B cell (primary cell): ENCODE measurements around the gene ADAR. TPM values are rescaled to one million over a fixed set of nuclear protein-coding genes. Genes with fewer than 3 reads are reported as not detected.

ENCODE experiments used
- ATAC-seq: fragments of 200-7000 bp; cut with Tn5 transposase; one replicate; pipeline ENCODE4 v1.10.0; 2021; ENCODE audit warnings: low read depth, mild to moderate bottlenecking, moderate number of reproducible peaks, moderate library complexity
- CTCF ChIA-PET: fragments of 350-600 bp; sonication (Branson Sonifier 250); formaldehyde crosslinking; loops from one replicate; lab custom pipeline; 2021; ENCODE audit warnings: antibody characterized with exemption, inconsistent platforms; lab: Charles Lee
- POLR2A ChIA-PET: fragments of 350-600 bp; sonication (Branson Sonifier 250); formaldehyde crosslinking; loops from one replicate; lab custom pipeline; 2021; ENCODE audit warnings: antibody characterized with exemption; lab: Charles Lee
- DNase-seq: peaks from one replicate; pipeline ENCODE4 v3.0.0; 2013
- H2AFZ ChIP-seq: 2 replicates; pipeline ENCODE4 v1.6.1; 2012; ENCODE audit warnings: mild to moderate bottlenecking, low read depth, low read length; ENCODE audit not compliant: insufficient read depth, poor library complexity, severe bottlenecking
- H3K27ac ChIP-seq, 2 donors: 1 replicate in 1 of 2; 2 replicates in 1 of 2; pipeline ENCODE4 v1.5.1; 2012 to 2013; ENCODE audit warnings: low read length in 2 of 2, mild to moderate bottlenecking in 2 of 2, moderate library complexity in 1 of 2
- H3K27me3 ChIP-seq, 4 experiments: fragments of 200-600 bp in 1 of 4; sonication (generic) in 1 of 4; replicated peaks in 1 of 4; 1 replicate in 2 of 4; 2 replicates in 2 of 4; pipeline versions ENCODE4 v1.6.1 to v1.7.0; 2013 to 2016; ENCODE audit warnings: low read length in 3 of 4, mild to moderate bottlenecking in 2 of 4, mixed read lengths in 1 of 4, moderate library complexity in 1 of 4; ENCODE audit not compliant: insufficient read depth in 4 of 4, control insufficient read depth in 3 of 4; ENCODE audit errors: control extremely low read depth in 1 of 4
- H3K36me3 ChIP-seq, 2 experiments: replicated peaks in 1 of 2; 1 replicate in 1 of 2; 2 replicates in 1 of 2; pipeline versions ENCODE4 v1.6.1 to v1.7.1; 2013; ENCODE audit warnings: low read length in 1 of 2; ENCODE audit not compliant: insufficient read depth in 2 of 2, control insufficient read depth in 1 of 2; ENCODE audit errors: control extremely low read depth in 1 of 2, extremely low read depth in 1 of 2
- H3K4me1 ChIP-seq, 2 donors: fragments of 200-600 bp in 1 of 2; sonication (generic) in 1 of 2; 1 replicate in 1 of 2; 2 replicates in 1 of 2; pipeline versions ENCODE4 v1.5.1 to v1.6.1; 2013 to 2017; ENCODE audit warnings: low read length in 2 of 2; ENCODE audit not compliant: control insufficient read depth in 2 of 2, insufficient read depth in 2 of 2
- H3K4me2 ChIP-seq: replicated peaks from 2 replicates; pipeline ENCODE3; 2012; ENCODE audit warnings: mild to moderate bottlenecking, low read depth, low read length; ENCODE audit not compliant: poor library complexity, severe bottlenecking
- H3K4me3 ChIP-seq, 5 experiments: fragments of 200-600 bp in 1 of 5; sonication (generic) in 1 of 5; 1 replicate in 3 of 5; 2 replicates in 2 of 5; pipeline versions ENCODE4 v1.5.1 to v1.7.0; 2011 to 2016; ENCODE audit warnings: low read length in 4 of 5, mild to moderate bottlenecking in 4 of 5, low read depth in 2 of 5, control low read depth in 1 of 5, moderate library complexity in 1 of 5; ENCODE audit not compliant: insufficient read depth in 1 of 5; ENCODE audit errors: control extremely low read depth in 1 of 5, extremely low read depth in 1 of 5
- H3K79me2 ChIP-seq: fragments of 200-600 bp; sonication (generic); one replicate; pipeline ENCODE4 v1.6.0; 2016; ENCODE audit warnings: low read length; ENCODE audit not compliant: control insufficient read depth, insufficient read depth
- H3K9ac ChIP-seq: fragments of 200-600 bp; sonication (generic); 2 replicates; pipeline ENCODE4 v1.6.1; 2017; ENCODE audit warnings: mild to moderate bottlenecking, low read length, moderate library complexity
- H3K9me3 ChIP-seq, 3 donors: one replicate each; pipeline versions ENCODE4 v1.6.1 to v1.7.1; 2013; ENCODE audit warnings: low read length in 2 of 3; ENCODE audit not compliant: control insufficient read depth in 2 of 3, insufficient read depth in 1 of 3; ENCODE audit errors: control extremely low read depth in 1 of 3
- H4K20me1 ChIP-seq: 2 replicates; pipeline ENCODE4 v1.6.0; 2012; ENCODE audit warnings: mild to moderate bottlenecking, low read length; ENCODE audit not compliant: insufficient read depth, control insufficient read depth, poor library complexity, severe bottlenecking
- H3K27ac Mint-ChIP-seq: one replicate; pipeline ENCODE4 v1.8.0; 2021; ENCODE audit warnings: mixed read lengths
- H3K27me3 Mint-ChIP-seq: one replicate; pipeline ENCODE4 v1.8.0; 2021; ENCODE audit warnings: mixed read lengths
- H3K4me1 Mint-ChIP-seq: one replicate; pipeline ENCODE4 v1.8.0; 2021; ENCODE audit warnings: mixed read lengths
- H3K4me3 Mint-ChIP-seq: one replicate; pipeline ENCODE4 v1.8.0; 2021; ENCODE audit warnings: mixed read lengths
- H3K9me3 Mint-ChIP-seq: one replicate; pipeline ENCODE4 v1.8.0; 2022; ENCODE audit warnings: mixed read lengths; ENCODE audit not compliant: insufficient read depth
- EZH2 ChIP-seq: IDR thresholded peaks from 2 replicates; pipeline ENCODE4 v1.6.1; 2012; ENCODE audit warnings: borderline replicate concordance, low read depth, mild to moderate bottlenecking, moderate library complexity, low read length; ENCODE audit not compliant: insufficient read depth, poor library complexity, severe bottlenecking
- WGBS: methylation state at CpG from one replicate; pipeline ENCODE4 v1.1.5; 2013; ENCODE audit warnings: missing lambda C conversion rate; ENCODE audit not compliant: insufficient coverage; 5-methylcytosine and 5-hydroxymethylcytosine counted together
- intact Hi-C: fragments of 100-400 bp; cut with micrococcal nuclease; formaldehyde crosslinking; loops from one replicate; pipeline ENCODE4 v1.10.0; 2022
- polyA minus RNA-seq: library from RNA; depleted of rRNA, polyadenylated mRNA; stranded (reverse); fragments of >200 nt; gene quantifications from 2 replicates; pipeline ENCODE4 v1.2.3, GENCODE V29; 2012
- polyA plus RNA-seq: library from polyadenylated mRNA; depleted of rRNA; stranded (reverse); fragments of >200 nt; gene quantifications from 2 replicates; pipeline ENCODE4 v1.2.3, GENCODE V29; 2012
- total RNA-seq, 2 donors: library from RNA; stranded (reverse); fragments of 120-200 nt in 1 of 2; gene quantifications; 1 replicate in 1 of 2; 2 replicates in 1 of 2; pipeline versions ENCODE4 v1.2.3 to v1.2.4, GENCODE V29; 2013 to 2022
- TF ChIP-seq, protein P1 (sequence below): fragments of 200-600 bp; IDR thresholded peaks from one replicate; pipeline ENCODE4 v1.8.0; 2022; ENCODE audit warnings: antibody characterized with exemption, mild to moderate bottlenecking

ADAR gene, protein sequence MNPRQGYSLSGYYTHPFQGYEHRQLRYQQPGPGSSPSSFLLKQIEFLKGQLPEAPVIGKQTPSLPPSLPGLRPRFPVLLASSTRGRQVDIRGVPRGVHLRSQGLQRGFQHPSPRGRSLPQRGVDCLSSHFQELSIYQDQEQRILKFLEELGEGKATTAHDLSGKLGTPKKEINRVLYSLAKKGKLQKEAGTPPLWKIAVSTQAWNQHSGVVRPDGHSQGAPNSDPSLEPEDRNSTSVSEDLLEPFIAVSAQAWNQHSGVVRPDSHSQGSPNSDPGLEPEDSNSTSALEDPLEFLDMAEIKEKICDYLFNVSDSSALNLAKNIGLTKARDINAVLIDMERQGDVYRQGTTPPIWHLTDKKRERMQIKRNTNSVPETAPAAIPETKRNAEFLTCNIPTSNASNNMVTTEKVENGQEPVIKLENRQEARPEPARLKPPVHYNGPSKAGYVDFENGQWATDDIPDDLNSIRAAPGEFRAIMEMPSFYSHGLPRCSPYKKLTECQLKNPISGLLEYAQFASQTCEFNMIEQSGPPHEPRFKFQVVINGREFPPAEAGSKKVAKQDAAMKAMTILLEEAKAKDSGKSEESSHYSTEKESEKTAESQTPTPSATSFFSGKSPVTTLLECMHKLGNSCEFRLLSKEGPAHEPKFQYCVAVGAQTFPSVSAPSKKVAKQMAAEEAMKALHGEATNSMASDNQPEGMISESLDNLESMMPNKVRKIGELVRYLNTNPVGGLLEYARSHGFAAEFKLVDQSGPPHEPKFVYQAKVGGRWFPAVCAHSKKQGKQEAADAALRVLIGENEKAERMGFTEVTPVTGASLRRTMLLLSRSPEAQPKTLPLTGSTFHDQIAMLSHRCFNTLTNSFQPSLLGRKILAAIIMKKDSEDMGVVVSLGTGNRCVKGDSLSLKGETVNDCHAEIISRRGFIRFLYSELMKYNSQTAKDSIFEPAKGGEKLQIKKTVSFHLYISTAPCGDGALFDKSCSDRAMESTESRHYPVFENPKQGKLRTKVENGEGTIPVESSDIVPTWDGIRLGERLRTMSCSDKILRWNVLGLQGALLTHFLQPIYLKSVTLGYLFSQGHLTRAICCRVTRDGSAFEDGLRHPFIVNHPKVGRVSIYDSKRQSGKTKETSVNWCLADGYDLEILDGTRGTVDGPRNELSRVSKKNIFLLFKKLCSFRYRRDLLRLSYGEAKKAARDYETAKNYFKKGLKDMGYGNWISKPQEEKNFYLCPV
- total RNA-seq (221 and 241 TPM in 2 replicates), polyA plus RNA-seq (64.9 and 85.8 TPM in 2 replicates), polyA minus RNA-seq (105 and 132 TPM in 2 replicates)
- total RNA-seq (2013) = 105 TPM

DNA sequence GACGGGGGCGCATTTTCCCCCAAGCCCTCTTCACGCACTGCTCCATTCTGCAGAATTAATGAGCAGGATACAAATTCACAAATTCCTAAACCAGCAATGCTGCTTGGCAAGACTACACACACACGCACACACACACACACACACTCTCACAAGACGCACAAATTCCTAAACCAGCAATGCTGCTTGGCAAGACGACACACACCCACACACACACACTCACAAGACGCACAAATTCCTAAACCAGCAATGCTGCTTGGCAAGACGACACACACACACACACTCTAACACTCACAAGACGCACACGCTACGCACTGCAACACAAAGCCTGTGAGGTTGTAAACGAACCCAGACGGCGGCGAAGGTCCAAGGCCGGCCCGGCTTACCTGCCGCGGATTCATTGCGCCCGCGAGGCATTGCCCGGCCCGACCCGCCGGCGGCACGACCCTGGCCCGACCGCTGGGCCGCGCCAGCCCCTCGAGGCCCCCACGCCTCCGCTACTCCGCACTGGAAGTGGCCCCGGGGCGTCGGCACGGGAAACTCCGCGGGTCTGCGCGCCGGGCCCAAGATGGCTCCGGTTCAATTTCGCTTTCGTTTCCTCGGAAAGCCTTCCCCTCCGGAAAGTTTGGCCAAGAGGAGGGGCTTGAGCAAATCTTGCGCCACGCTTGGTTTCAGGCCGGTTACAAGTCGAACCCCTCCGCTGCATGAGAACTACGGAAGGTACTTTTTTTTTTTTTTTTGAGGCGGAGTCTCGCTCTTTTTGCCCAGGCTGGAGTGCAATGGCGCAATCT is at the start of gene ADAR:
Gene ADAR (minus strand): TSS at position 578 of the 788 bp plus-strand sequence. CDS start 180 bp downstream, at position 398.
- Mint-ChIP-seq H3K4me3 (peak within 1 kb of the TSS; percentile 98), H3K27ac (peak within 1 kb of the TSS; percentile 96), H3K27me3 (no peaks in the 10 kb centered on the region), H3K4me1 (peaks cover 61% of the 10 kb centered on the region), H3K9me3 (no peaks in the 10 kb centered on the region)
- POLR2A ChIA-PET = interaction anchor here (0.6 to 1.2 kb wide), 6 partner anchors 12 to 1291 kb away, joined by 3 to 6 read pairs (median 4); no protein-coding TSS in a partner anchor
- Histone ChIP-seq H3K4me3 (peak within 1 kb of the TSS; percentile 83 to 96 (median 93)), H2AFZ (peak within 1 kb of the TSS; percentile 93), H3K4me1 (peaks cover 50 to 60% of the 10 kb centered on the region in 2 donors), H4K20me1 (peaks cover 33% of the 10 kb centered on the region), H3K27me3 (no peaks in the 10 kb centered on the region), H3K36me3 (peaks cover 0 to 17% of the 10 kb centered on the region in 2 experiments), H3K27ac (peak within 1 kb of the TSS; percentile 86 to 97), H3K79me2 (peaks cover 89% of the 10 kb centered on the region), H3K4me2 (peak within 1 kb of the TSS; percentile 86), H3K9me3 (no peaks in the 10 kb centered on the region), H3K9ac (peak within 1 kb of the TSS; percentile 99)
- CTCF ChIA-PET = interaction anchor here (0.6 to 1.4 kb wide), 8 partner anchors 17 to 1124 kb away, joined by 3 to 6 read pairs (median 4); no protein-coding TSS in a partner anchor
- TF ChIP-seq EZH2 = no peak
- TF ChIP-seq, protein P1, sequence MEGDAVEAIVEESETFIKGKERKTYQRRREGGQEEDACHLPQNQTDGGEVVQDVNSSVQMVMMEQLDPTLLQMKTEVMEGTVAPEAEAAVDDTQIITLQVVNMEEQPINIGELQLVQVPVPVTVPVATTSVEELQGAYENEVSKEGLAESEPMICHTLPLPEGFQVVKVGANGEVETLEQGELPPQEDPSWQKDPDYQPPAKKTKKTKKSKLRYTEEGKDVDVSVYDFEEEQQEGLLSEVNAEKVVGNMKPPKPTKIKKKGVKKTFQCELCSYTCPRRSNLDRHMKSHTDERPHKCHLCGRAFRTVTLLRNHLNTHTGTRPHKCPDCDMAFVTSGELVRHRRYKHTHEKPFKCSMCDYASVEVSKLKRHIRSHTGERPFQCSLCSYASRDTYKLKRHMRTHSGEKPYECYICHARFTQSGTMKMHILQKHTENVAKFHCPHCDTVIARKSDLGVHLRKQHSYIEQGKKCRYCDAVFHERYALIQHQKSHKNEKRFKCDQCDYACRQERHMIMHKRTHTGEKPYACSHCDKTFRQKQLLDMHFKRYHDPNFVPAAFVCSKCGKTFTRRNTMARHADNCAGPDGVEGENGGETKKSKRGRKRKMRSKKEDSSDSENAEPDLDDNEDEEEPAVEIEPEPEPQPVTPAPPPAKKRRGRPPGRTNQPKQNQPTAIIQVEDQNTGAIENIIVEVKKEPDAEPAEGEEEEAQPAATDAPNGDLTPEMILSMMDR = no peak
- under 1% methylated on average over 56 of the region's 59 CpGs for WGBS
- DNase-seq (peak; percentile 96), ATAC-seq (peak; percentile 92)
- intact Hi-C loops = loop anchor here (1.0 to 5.0 kb wide), 6 partner anchors 19 to 454 kb away; partner anchors contain the start of genes EFNA4, PBXIP1, PMVK and UBE2Q1
